Cardiac septum (tissue), 1 donor: ENCODE results near the gene DEPDC7. TPM values are rescaled to one million over a fixed set of nuclear protein-coding genes. Genes with fewer than 3 reads are reported as not detected.

Experiments
- DNase-seq: peaks from one replicate; pipeline ENCODE4 v3.0.0-alpha.2; 2020; ENCODE audit warnings: low spot score
- intact Hi-C: fragments of 100-400 bp; cut with DNase I; formaldehyde crosslinking; loops from one replicate; pipeline ENCODE4 v1.14.0; 2022
- total RNA-seq: library from RNA; stranded (reverse); fragmentation: NEBNext Ultra II Directional; extraction: Animal tissue kit (Norgen Biotek cat#: 25700); gene quantifications from one replicate; pipeline ENCODE4 v1.2.1, GENCODE V29; 2021
- donor health status: DM: no; HTN: no; CAD: no.

The DEPDC7 gene
- total RNA-seq, 1 donor from 2014 or later, result 0.30 TPM

DNA sequence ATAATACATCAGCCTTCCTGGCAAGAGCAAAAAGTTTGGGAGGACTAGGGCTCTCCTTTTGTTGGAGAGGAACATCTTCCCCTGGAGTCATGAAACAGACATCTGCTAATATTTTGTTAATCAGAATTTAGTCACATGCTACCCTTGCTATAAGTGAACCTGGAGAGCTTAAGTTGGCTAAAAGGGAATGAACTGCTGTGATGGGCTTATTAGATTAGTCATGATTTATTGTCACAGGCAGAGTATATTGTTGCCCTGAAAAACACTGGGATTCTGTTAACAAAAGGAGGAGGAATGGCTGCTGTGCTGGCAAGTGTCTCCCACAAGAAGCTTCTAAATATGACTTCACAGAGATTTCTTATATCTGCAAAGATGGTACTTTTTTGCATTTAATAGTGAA lies 39.7 kb downstream of the DEPDC7 start:
- no peak for DNase-seq
- intact Hi-C loops, result no loop called here

GRCh38 chr11:33057284-33057683 lies 41.6 kb downstream of the DEPDC7 start:
- intact Hi-C loops, result no loop called here

DNA sequence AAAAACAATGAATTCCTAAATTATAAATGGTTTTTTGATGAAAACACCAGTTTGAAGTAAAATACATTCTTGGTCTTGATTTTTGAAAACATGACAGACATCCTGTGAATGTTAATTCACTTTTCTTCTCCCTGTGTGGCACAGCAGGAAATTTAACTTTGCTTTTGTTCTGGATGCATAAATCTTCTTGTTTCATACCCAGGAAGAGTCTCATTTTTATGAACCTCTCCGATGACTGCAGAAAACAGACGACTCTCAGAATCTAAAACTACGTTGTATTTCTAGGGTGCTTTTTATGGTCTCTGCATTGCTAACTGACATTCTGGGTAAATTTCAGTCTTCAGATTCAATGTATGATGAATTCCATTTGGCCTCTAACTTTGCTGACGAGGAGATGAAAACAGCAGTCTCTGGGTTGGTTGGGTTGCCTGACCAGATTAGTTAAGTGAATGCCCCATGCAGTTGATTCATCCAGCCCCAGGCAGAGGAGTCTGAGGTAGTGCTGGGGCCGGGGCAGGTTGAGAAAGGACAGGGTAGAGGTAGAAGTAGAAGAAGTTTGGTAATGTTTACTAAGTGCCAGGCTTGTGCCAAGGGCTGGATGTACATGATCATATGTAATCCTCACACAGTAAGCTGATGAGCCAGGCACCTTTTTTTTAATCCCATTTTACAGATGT lies 43.8 kb downstream of the DEPDC7 start:
- DNase-seq, result no peak
- intact Hi-C loops, result no loop called here

More at GRCh38 chr11:33057284-33057683, 41.6 kb downstream of the DEPDC7 start:
- DNase-seq, result no peak

- DNase-seq, result no peak
- intact Hi-C loops, result no loop called here
These were observed 44.6 kb downstream of the DEPDC7 start for GRCh38 chr11:33060271-33060670.

- DNase-seq, result no peak
- intact Hi-C loops, result no loop called here
These were observed 46.5 kb downstream of the DEPDC7 start for GRCh38 chr11:33062137-33062536.

- intact Hi-C loops, result no loop called here
- no peak for DNase-seq
These were observed 47.7 kb downstream of the DEPDC7 start for GRCh38 chr11:33063326-33063881.

DNA sequence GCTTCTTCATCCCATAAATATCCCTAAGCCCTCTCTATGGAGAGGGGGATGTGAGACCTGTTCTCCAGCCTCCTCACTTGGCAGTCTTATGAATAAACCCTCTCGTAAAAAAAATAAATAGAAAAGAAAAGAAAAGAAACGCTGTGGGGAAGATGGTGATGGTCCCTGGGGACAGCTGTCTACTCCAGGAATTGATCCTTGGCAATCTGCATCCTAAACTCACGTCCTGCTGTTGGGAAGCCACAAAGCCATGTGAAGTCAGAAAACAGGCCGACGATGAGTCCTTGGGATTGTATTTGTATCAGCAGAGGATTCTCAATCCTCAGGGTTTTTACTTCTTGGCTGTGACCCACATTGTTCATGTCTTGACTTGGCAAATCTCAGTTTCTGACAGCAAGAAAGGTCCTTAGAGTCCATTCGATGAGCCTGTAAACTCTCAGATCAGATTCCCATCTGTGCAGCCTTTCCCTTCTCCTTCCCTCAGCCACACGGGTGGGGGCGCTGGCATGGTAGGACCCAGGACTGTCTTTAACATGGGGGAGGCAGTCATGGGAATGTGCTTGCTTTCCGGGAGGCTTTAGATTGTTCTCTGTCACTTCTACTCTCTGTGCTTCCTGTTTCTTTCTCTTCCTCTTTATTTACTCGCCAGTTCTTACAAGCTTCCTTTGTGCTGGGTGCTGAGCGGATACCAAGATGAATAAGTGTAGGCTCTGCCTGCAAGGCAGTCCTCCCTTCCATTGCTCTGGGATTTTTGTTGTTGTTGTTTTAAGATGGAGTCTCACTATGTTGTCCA lies 48.6 kb downstream of the DEPDC7 start:
- intact Hi-C loops, result no loop called here
- no peak for DNase-seq

- no peak for DNase-seq
- intact Hi-C loops, result loop anchor here (5.0 kb wide), 1 partner anchor 108 kb away; no protein-coding TSS in a partner anchor
These were observed 49.2 kb downstream of the DEPDC7 start for GRCh38 chr11:33064866-33065265.

DNA sequence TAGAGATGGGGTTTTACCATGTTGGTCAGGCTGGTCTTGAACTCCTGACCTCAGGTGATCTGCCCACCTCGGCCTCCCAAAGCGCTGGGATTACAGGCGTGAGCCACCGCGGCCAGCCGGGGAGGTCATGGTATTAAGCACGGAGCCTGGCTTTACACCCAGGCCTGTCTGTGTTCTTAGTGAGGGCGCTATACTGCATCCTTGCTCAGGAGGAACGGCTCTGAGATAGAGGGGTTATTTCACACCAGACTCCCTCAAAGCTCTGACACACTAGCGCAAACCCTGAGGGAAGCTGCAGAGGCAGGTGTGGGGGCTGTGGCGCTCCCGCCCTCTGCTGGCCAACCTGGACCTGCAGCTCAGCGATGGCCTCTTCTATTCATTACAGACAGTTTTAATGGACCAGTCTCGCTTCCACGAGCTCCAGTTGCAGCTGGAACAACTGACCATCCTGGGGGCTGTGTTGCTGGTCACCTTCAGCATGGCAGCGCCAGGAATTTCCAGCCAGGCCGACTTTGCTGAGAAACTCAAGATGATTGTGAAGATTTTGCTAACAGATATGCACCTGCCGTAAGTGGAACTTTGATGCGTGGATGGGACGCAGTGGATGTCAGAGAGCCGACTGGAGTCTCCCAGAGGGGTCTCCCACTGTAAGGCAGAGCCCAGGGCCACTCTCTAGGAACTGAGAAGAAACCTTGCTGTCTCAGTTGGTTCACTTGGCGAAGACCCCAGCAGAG lies 49.9 kb downstream of the DEPDC7 start:
- intact Hi-C loops, result loop anchor here (5.0 kb wide), 1 partner anchor 108 kb away; no protein-coding TSS in a partner anchor
- peak; percentile 84 for DNase-seq

DNA sequence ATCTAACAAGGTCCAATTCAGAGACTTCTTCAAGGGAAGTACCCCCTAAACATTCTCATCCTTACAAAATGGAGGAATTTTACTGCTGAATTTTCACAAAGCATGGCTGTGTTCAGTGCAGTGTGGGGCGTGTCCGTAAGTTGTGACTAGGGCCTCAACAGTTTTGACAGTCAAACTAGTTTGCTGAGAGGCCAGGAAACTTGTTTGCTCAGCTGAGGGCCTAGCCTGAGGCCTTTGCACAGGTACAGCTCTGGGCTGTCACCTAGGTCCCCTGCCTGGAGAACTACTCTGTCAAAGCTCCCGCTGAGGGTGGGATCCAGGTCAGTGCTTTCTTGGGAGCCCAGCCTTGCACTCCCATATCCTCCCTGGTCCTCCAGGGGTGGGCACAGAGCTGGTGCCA lies 51.6 kb downstream of the DEPDC7 start:
- no peak for DNase-seq
- intact Hi-C loops, result loop anchor here (5.0 kb wide), 1 partner anchor 110 kb away; no protein-coding TSS in a partner anchor

DNA sequence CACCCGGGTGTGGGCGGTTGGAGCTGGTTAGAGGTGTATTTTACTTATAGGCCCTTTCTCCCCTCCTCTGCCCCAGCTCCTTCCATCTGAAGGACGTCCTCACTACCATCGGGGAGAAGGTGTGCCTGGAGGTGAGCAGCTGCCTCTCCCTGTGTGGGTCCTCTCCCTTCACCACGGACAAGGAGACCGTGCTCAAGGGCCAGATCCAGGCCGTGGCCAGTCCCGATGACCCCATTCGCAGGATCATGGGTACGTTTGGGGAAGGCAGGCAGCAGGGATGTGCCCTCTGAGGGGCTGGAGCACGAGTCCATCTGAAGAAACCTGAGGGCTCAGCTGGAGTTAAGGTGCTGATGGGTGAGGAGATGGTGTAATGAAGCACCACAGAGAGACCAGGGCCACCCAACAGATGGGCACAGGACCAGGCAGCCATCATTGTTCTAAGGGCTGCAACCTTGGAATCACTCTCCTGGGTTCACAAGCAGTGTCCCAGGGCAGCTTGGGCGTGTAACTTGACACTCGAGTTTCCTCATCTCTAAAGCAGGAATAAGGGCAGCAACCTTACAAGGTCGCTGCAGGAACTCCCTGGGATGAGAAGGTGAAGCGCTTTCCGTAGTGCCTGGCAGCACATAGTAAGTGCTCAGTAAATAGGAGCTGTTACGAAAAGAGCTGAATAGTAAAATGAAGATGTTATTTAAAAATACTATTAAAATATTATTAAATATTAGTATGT lies 53.1 kb downstream of the DEPDC7 start:
- no peak for DNase-seq
- intact Hi-C loops, result loop anchor here (5.0 kb wide), 1 partner anchor 111 kb away; no protein-coding TSS in a partner anchor

DNA sequence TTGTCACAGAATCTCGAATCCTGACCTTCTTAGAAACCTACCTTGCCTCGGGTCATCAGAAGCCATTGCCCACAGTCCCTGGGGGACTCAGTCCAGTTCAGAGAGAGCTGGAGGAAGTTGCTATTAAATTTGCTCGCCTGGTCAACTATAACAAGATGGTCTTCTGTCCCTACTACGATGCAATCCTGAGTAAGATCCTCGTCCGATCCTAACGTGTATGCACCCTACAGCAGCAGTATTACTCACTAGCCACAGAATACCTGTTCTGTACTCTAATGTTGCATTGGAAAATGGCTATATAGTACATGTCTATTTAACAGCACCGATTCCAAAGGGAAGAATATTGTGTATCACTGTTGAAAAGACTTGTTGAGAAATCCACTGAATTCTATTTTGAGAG lies 56.8 kb downstream of the DEPDC7 start:
- intact Hi-C loops, result no loop called here
- DNase-seq, result no peak

Other genes starting within 250 kb of the DEPDC7 start
- not detected for gene CCDC73, start 221.2 kb upstream of the DEPDC7 start, total RNA-seq
- 0.40 TPM for gene PRRG4, start 186.0 kb upstream of the DEPDC7 start, total RNA-seq
- gene QSER1, start 123.1 kb upstream of the DEPDC7 start, total RNA-seq, result 22.7 TPM
- gene TCP11L1, start 23.7 kb downstream of the DEPDC7 start, total RNA-seq, result 9.0 TPM
- 16.0 TPM for gene CSTF3, start 145.6 kb downstream of the DEPDC7 start, total RNA-seq
- 302 TPM for gene HIPK3, start 241.5 kb downstream of the DEPDC7 start, total RNA-seq